Stromal cell of bone marrow (primary cell): ENCODE data around the gene LMAN1.

Experiments used
- DNase-seq: peaks from one replicate; pipeline ENCODE4 v3.0.0-alpha.2; 2012; ENCODE audit warnings: low read depth

The LMAN1 gene

DNA sequence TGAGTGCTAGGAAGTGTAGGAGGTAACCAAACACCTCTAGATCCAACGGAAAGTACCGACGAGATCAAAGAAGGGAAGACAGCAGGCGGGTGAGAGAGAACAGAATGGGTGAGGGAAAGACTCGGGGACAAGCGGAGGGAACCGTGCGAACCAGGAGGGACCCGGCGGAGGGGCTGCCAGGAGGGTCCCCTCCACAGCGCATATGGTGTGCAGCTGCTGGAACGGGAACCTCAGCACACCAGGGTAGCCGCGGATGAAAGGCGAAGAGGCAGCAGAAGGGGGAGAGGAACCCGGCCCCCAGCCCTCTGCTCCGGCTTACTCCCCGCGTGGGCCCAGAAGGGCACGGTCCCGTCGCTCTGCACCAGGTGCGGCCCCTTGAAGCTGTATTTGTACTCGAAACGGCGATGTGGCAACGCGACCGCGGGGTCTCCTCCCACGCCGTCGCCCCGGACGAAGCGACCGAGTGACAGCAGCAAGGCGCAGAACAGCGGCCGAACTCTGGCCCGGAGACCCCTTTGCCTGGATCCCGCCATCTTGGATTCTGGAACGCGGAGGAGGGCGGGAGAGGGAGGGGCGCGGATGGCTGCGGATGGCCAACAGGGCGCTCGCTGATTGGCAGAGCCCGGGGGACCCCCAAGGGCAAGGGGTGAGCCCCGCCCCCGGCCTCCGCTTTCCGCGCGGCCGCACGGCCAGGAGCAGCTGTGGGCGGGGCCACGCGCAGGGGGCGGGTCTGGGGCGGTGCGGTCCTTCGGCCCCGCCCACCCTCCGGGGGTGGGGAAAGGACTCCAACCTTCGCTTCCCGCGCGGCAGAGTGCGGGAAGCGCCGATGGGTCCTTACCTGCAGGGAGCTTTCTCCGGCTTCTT lies at the start of gene LMAN1:
LMAN1 (minus strand) TSS at position 554 of the 864 bp plus-strand sequence; CDS start at position 533, 21 bp downstream.
- DNase-seq = peak; percentile 90

DNA sequence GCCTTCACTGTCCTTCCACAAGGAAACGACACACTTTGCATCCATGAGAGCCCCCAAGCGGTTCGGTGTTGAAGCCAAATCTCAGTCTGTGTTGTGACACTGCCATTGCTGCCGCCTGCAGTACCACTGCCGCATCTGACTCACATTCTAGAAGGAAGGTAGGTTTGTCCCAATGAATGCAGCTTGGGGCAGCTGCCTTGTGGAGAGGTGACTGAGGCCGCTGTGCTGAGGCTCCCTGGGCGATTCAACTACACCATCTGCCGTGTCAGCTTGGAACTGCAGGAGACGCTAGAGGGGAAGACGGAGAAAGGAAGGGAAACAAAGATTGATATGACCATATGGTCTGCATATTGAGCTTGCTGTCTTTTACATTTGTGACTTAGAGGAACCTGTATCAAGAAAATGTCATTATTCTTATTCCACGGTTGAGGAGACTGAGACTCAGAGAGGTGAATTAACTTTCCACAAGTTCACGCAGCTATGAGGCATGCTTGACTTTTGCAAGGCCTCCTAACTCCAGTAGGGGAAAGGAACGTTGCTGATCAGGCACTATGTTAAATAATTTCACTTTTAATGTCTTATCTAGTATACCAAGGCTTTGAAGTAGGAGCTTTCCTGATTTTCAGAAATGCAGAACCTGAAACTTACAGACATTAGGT lies 43.5 kb upstream of the LMAN1 start:
- peak; percentile 38 for DNase-seq

GRCh38 chr18:59400407-59400806 lies 41.3 kb upstream of the LMAN1 start:
- DNase-seq = no peak

GRCh38 chr18:59395226-59396175 lies 36.4 kb upstream of the LMAN1 start:
- DNase-seq = no peak

GRCh38 chr18:59393381-59393780 lies 34.3 kb upstream of the LMAN1 start:
- no peak for DNase-seq

- no peak for DNase-seq
Observed at GRCh38 chr18:59388817-59389216, 29.8 kb upstream of the LMAN1 start.

- DNase-seq = no peak
Observed at GRCh38 chr18:59387687-59388565, 28.9 kb upstream of the LMAN1 start.

GRCh38 chr18:59386909-59387686 lies 28.0 kb upstream of the LMAN1 start:
- no peak for DNase-seq

DNA sequence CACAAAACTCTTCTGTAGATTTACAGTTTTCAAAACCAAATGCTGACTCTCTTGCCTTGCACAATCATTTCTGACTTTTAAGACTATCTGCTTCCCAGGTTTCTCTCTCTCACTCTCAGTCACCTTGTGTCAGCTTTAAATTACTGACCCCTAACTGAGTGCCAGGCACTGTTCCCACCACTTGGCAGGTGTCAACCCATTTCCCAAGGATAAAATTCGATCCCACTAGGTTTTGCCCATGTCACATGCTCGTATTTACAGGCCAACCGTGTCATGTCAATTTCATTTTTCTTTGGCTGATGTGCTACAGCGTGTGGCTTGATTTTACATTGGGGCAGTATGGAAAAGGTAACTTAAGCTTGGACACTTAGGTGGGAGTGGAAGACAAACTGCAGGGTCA lies 26.1 kb upstream of the LMAN1 start:
- no peak for DNase-seq

DNA sequence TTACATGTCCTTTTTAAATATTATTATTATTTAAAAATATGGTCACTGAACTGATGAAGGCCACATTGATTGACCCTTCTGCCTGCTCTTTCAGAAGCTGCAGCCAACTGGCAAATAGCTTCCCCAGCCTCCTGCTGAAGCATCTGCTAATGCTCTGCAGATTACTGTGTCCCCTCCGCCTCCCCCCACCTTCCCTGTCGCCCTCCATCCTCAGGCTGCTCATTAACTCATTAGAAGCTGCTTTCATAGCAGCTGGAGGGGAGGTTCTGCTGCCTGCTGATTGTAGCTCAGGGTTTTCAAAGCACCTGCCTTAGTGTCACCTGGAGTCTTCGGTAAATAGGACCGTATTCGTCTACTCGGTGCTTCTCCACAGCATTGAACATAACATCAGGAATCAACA lies 24.8 kb upstream of the LMAN1 start:
- DNase-seq = no peak

DNA sequence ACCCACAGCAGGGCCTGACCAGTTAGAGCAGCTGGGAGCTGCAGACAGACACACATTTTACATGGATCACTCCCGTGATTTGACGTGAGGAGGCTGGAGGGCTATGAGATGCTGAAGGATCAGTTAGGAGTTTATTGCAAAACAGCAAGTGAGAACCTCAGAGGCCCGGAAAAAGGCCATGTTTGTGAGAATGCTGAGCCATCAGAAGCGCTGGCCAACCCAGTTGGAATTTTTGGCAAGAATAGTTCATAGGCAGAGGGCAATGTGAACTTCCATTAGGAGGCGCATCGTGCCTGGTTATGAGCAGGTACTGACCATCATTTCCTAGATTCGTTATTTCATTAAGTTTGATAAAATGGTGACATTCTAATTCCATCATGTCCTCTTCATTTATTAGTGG lies 23.3 kb upstream of the LMAN1 start:
- no peak for DNase-seq

GRCh38 chr18:59381949-59382348 lies 22.9 kb upstream of the LMAN1 start:
- DNase-seq = no peak

- DNase-seq = no peak
Observed at GRCh38 chr18:59380706-59381105, 21.6 kb upstream of the LMAN1 start.

- DNase-seq = no peak
Observed at GRCh38 chr18:59379772-59380522, 20.9 kb upstream of the LMAN1 start.

DNA sequence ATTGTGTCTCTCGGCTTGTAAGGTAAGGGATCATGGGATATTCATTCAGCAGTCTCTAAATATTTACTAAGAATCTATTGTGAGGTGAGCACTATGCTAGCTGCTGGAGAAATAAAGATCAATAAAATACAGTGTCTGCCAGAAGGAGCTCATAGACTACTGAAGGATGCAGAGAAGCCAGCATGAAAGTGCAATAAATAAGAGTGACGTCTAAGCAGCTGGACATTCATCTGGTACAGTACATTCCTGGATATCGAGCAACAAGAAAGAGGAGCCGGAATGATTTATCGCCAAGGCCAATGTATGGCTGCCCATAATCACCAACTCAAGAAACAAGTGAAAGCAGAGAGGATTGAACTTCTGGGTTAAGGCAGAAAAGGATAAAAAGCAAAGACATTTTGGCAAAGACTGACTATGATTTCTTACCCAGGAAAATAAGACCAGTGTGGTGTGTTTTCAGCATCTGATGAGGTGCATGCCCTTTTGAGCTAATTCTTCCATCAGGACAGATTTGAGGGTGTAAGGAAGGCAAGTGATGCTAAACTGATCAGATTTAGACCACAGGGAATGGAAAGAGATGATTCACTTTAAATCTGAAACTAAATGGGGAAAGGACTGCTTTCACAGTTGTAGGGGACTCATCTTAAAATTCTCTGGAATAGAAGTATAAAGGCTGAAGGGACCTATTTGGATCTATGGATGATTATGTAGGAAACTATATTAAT lies 18.7 kb upstream of the LMAN1 start:
- no peak for DNase-seq

GRCh38 chr18:59376351-59376935 lies 17.4 kb upstream of the LMAN1 start:
- no peak for DNase-seq

DNA sequence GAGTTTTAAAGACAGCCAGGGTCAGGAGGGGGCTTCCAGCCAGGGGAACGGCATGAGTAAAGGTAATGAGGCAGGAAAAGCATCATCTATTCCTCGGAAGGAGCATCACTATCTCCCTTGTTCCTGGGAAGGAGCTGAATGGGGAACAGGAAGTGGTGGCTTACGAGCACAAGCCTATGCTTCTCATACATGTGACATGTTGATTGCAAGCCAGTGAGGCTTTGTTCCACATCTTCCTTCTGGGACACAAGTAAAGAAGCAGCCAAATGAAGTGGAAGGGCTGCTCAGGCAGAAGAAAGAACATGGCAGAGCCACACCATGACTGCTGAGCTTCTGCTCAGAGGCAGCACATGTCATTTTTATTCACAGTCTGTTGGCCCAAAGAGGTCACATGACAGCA lies 15.1 kb upstream of the LMAN1 start:
- no peak for DNase-seq

- DNase-seq = no peak
Observed at GRCh38 chr18:59372975-59373374, 13.9 kb upstream of the LMAN1 start.

GRCh38 chr18:59360381-59360780 lies 1.3 kb upstream of the LMAN1 start:
- DNase-seq = no peak
